Tibial artery (tissue), 4 donors: ENCODE results near the gene PFKL.
A peak's percentile ranks its signal among the peaks of the same experiment; 100 is the strongest.

Experiments
- DNase-seq, 2 donors: peaks; one replicate each; pipeline ENCODE4 v3.0.0-alpha.2; 2019
- H3K27ac ChIP-seq, 2 donors: fragments of 200-600 bp; sonication (generic) in 1 of 2; 1 replicate in 1 of 2; 2 replicates in 1 of 2; pipeline ENCODE4 v1.5.1; 2018 to 2019; ENCODE audit warnings: mild to moderate bottlenecking in 1 of 2
- H3K27me3 ChIP-seq, 2 donors: fragments of 200-600 bp; sonication (generic) in 1 of 2; one replicate each; pipeline versions ENCODE4 v1.5.1 to v1.6.0; 2016 to 2019
- H3K36me3 ChIP-seq, 3 donors: fragments of 200-600 bp; sonication (generic) in 2 of 3; one replicate each; pipeline ENCODE4 v1.5.1; 2016 to 2019; ENCODE audit warnings: mild to moderate bottlenecking in 2 of 3
- H3K4me1 ChIP-seq, 4 donors: fragments of 200-600 bp; sonication (generic) in 2 of 4; 1 replicate in 3 of 4; 2 replicates in 1 of 4; pipeline ENCODE4 v1.5.1; 2016 to 2019
- H3K4me3 ChIP-seq, 2 donors: fragments of 200-600 bp; sonication (generic) in 1 of 2; 1 replicate in 1 of 2; 2 replicates in 1 of 2; pipeline ENCODE4 v1.5.1; 2018 to 2019; ENCODE audit warnings: mild to moderate bottlenecking in 2 of 2
- H3K9me3 ChIP-seq, 3 donors: fragments of 200-600 bp; sonication (generic) in 1 of 3; one replicate each; pipeline ENCODE4 v1.5.1; 2016 to 2019
- intact Hi-C: fragments of 100-400 bp; cut with DNase I; formaldehyde crosslinking; loops from one replicate; pipeline ENCODE4 v1.15.0; 2023; ENCODE audit warnings: low total_unique reads
- TF ChIP-seq, protein P1 (sequence below), 2 experiments: fragments of 200-600 bp in 1 of 2; fragments of 450-650 bp in 1 of 2; IDR thresholded peaks; one replicate each; pipeline ENCODE4 v1.5.1; 2017 to 2019; ENCODE audit warnings: antibody characterized with exemption in 2 of 2, mild to moderate bottlenecking in 1 of 2, moderate library complexity in 1 of 2

The PFKL gene

GRCh38 chr21:44299458-44300261, at the start of gene PFKL:
PFKL (plus strand) TSS chr21:44300053; CDS start chr21:44300106, 53 bp downstream.
- intact Hi-C loops = loop anchor here (10.0 kb wide), 1 partner anchor 495 kb away; no protein-coding TSS in a partner anchor
- Histone ChIP-seq H3K4me3 (peak within 1 kb of the TSS; percentile 83 to 98), H3K36me3 (no peaks in the 10 kb centered on the region), H3K27ac (peak within 1 kb of the TSS; percentile 85 to 92), H3K4me1 (peaks cover 0 to 64% (median 42%) of the 10 kb centered on the region in 4 donors), H3K9me3 (no peaks in the 10 kb centered on the region), H3K27me3 (peaks cover 0 to 27% of the 10 kb centered on the region in 2 donors)
- TF ChIP-seq, protein P1, sequence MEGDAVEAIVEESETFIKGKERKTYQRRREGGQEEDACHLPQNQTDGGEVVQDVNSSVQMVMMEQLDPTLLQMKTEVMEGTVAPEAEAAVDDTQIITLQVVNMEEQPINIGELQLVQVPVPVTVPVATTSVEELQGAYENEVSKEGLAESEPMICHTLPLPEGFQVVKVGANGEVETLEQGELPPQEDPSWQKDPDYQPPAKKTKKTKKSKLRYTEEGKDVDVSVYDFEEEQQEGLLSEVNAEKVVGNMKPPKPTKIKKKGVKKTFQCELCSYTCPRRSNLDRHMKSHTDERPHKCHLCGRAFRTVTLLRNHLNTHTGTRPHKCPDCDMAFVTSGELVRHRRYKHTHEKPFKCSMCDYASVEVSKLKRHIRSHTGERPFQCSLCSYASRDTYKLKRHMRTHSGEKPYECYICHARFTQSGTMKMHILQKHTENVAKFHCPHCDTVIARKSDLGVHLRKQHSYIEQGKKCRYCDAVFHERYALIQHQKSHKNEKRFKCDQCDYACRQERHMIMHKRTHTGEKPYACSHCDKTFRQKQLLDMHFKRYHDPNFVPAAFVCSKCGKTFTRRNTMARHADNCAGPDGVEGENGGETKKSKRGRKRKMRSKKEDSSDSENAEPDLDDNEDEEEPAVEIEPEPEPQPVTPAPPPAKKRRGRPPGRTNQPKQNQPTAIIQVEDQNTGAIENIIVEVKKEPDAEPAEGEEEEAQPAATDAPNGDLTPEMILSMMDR (IDR thresholded peaks at IDR 0.05) = peak in 1 of 2 experiments; percentile 17
- DNase-seq = peak; percentile 42 to 83

- no peaks in the 10 kb centered on the region for H3K4me1 ChIP-seq
- H3K27me3 ChIP-seq = peaks cover 0 to 14% of the 10 kb centered on the region in 2 donors
- H3K27ac ChIP-seq = no peak overlapping the region
- no peaks in the 10 kb centered on the region for H3K36me3 ChIP-seq
- peak in 1 of 2 donors; percentile 61 for DNase-seq
- no peak overlapping the region for H3K4me3 ChIP-seq
- intact Hi-C loops = no loop called here
- H3K9me3 ChIP-seq = peaks cover 0 to 2% (median 0%) of the 10 kb centered on the region in 3 donors
- TF ChIP-seq, protein P1 (IDR thresholded peaks at IDR 0.05) = no peak
Measured at GRCh38 chr21:44253832-44254710, 45.8 kb upstream of the PFKL start.

DNA sequence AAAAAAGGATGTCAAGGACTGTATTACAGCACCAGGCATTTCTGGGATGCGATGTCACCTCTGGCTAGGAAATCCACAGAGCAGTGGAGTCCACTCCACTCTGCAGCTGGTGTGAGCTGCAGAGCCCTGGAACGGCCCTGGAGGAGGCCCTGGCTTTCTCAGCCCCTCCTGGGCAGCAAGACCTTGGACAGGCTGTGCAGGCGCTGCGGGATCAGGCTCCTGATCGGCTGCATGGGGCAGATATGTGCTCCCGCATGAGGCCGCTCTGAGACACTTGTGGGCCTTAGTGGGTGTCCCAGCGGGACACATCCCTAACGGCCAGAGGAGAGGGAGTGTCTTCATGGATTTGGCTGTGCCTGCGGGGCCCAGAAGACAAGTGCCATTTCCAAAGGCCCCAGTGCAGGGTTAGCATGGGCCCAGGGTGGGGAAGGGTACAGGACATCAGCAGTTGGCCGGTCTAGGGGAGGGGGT, 44.3 kb upstream of the PFKL start:
- peaks cover 0 to 14% of the 10 kb centered on the region in 2 donors for H3K27me3 ChIP-seq
- no peaks in the 10 kb centered on the region for H3K4me1 ChIP-seq
- H3K36me3 ChIP-seq = no peaks in the 10 kb centered on the region
- no peak overlapping the region for H3K4me3 ChIP-seq
- intact Hi-C loops = no loop called here
- TF ChIP-seq, protein P1 (IDR thresholded peaks at IDR 0.05) = no peak
- peak in 1 of 2 donors; percentile 41 for DNase-seq
- peaks cover 0 to 9% (median 0%) of the 10 kb centered on the region in 3 donors for H3K9me3 ChIP-seq
- no peak overlapping the region for H3K27ac ChIP-seq

GRCh38 chr21:44258056-44258725, 41.7 kb upstream of the PFKL start:
- Histone ChIP-seq H3K4me3 (no peak overlapping the region), H3K9me3 (peaks cover 0 to 9% (median 0%) of the 10 kb centered on the region in 3 donors), H3K27me3 (peaks cover 0 to 30% of the 10 kb centered on the region in 2 donors), H3K27ac (no peak overlapping the region), H3K36me3 (no peaks in the 10 kb centered on the region), H3K4me1 (no peaks in the 10 kb centered on the region)
- TF ChIP-seq, protein P1 (IDR thresholded peaks at IDR 0.05) = no peak
- DNase-seq = no peak
- intact Hi-C loops = no loop called here

DNA sequence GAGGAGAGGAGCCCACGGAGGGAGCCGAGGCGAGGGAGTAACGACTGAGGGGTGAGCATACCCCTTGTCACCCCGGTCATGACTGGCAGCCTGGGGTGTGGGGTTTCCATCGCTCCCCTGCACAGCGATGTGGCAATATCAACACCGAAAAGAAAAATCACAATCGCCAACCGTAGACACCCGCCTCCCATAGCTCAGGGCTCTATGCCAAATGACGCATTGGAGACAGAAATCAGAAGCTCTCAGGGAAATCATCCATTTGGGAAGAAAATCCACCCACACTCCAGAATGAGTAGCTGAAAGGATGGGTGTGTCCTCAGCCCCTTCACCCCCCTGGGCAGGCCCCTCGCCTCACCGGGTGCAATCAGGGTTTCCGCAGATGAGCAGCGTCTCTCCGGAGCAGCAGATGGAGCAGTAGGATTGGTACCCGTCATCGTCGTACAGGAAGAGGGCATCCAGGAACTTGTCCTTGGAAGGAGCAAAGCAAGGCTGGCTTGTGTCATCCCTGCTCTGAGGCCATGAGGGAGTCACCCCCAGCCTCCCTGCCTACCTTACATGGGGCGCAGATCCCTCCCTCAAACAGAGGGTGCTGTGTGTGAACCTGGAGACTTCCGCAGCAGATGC, 40.7 kb upstream of the PFKL start:
- Histone ChIP-seq H3K4me1 (no peaks in the 10 kb centered on the region), H3K9me3 (peaks cover 0 to 9% (median 0%) of the 10 kb centered on the region in 3 donors), H3K27me3 (peaks cover 0 to 33% of the 10 kb centered on the region in 2 donors), H3K36me3 (no peaks in the 10 kb centered on the region), H3K27ac (no peak overlapping the region), H3K4me3 (no peak overlapping the region)
- no peak for DNase-seq
- intact Hi-C loops = no loop called here
- TF ChIP-seq, protein P1 (IDR thresholded peaks at IDR 0.05) = no peak
